CD4-positive, alpha-beta memory T cell (primary cell): ENCODE results near the gene ATP8A1. TPM values are rescaled to one million over a fixed set of nuclear protein-coding genes. Genes with fewer than 3 reads are reported as not detected.

Source experiments
- CTCF ChIA-PET: fragments of 350-600 bp; sonication (Branson Sonifier 250); formaldehyde crosslinking; loops from one replicate; lab custom pipeline; 2021; ENCODE audit warnings: inconsistent platforms; ENCODE audit not compliant: partially characterized antibody; lab: Charles Lee
- POLR2A ChIA-PET: fragments of 350-600 bp; sonication (Branson Sonifier 250); formaldehyde crosslinking; loops from one replicate; lab custom pipeline; 2021; ENCODE audit not compliant: partially characterized antibody; lab: Charles Lee
- DNase-seq, 5 donors: peaks; one replicate each; pipeline versions ENCODE4 v3.0.0 to v3.0.0-alpha.2; 2020 to 2022; ENCODE audit warnings: mixed read lengths in 1 of 5
- H3K27ac ChIP-seq: one replicate; pipeline ENCODE4 v1.7.0; 2013; ENCODE audit warnings: low read depth, low read length
- H3K27me3 ChIP-seq: 2 replicates; pipeline ENCODE4 v1.7.0; 2013; ENCODE audit warnings: mild to moderate bottlenecking, low read length, moderate library complexity; ENCODE audit not compliant: insufficient read depth
- H3K36me3 ChIP-seq: 2 replicates; pipeline ENCODE4 v1.7.0; 2013; ENCODE audit warnings: mild to moderate bottlenecking, low read length, moderate library complexity; ENCODE audit not compliant: insufficient read depth
- H3K4me1 ChIP-seq: 2 replicates; pipeline ENCODE4 v1.7.0; 2013; ENCODE audit warnings: mild to moderate bottlenecking, low read length, moderate library complexity; ENCODE audit not compliant: insufficient read depth
- H3K4me3 ChIP-seq, 2 donors: one replicate each; pipeline ENCODE4 v1.7.0; 2013; ENCODE audit warnings: low read length in 2 of 2, mild to moderate bottlenecking in 1 of 2
- H3K9me3 ChIP-seq, 2 donors: one replicate each; pipeline ENCODE4 v1.7.0; 2013; ENCODE audit warnings: low read length in 2 of 2, control low read depth in 1 of 2; ENCODE audit not compliant: control insufficient read depth in 1 of 2
- H3K27ac Mint-ChIP-seq, 7 donors: one replicate each; pipeline ENCODE4 v1.8.0; 2020 to 2021; ENCODE audit warnings: mixed read lengths in 7 of 7, mild to moderate bottlenecking in 6 of 7, inconsistent platforms in 3 of 7, moderate library complexity in 3 of 7
- H3K27me3 Mint-ChIP-seq, 2 donors: one replicate each; pipeline ENCODE4 v1.8.0; 2020 to 2021; ENCODE audit warnings: mixed read lengths in 2 of 2
- H3K36me3 Mint-ChIP-seq, 2 donors: one replicate each; pipeline ENCODE4 v1.8.0; 2020 to 2021; ENCODE audit warnings: mixed read lengths in 2 of 2, inconsistent platforms in 1 of 2, mild to moderate bottlenecking in 1 of 2
- H3K4me1 Mint-ChIP-seq, 4 donors: one replicate each; pipeline ENCODE4 v1.8.0; 2020 to 2021; ENCODE audit warnings: mixed read lengths in 4 of 4, mild to moderate bottlenecking in 1 of 4
- H3K4me3 Mint-ChIP-seq, 8 donors: one replicate each; pipeline ENCODE4 v1.8.0; 2020 to 2021; ENCODE audit warnings: mixed read lengths in 8 of 8, mild to moderate bottlenecking in 7 of 8, moderate library complexity in 6 of 8, inconsistent platforms in 3 of 8
- H3K9me3 Mint-ChIP-seq, 8 donors: one replicate each; pipeline ENCODE4 v1.8.0; 2020 to 2021; ENCODE audit warnings: mixed read lengths in 8 of 8, mild to moderate bottlenecking in 5 of 8, inconsistent platforms in 3 of 8, moderate library complexity in 1 of 8
- intact Hi-C: fragments of 100-400 bp; cut with micrococcal nuclease; formaldehyde crosslinking; loops from one replicate; pipeline ENCODE4 v1.15.1; 2023
- polyA plus RNA-seq, 2 donors: library from polyadenylated mRNA; unstranded; fragments of 300-500 nt; fragmentation: Illumina TruSeq; gene quantifications; one replicate each; pipeline ENCODE4 v1.2.3, GENCODE V29; 2021
- total RNA-seq, 2 experiments: library from RNA; stranded (reverse); gene quantifications; one replicate each; pipeline ENCODE4 v1.2.3, GENCODE V29; 2021

ATP8A1 gene
- total and polyA plus RNA-seq, 4 experiments from 2014 or later, result 4.3 to 33.5 (median 17.7) TPM

- intact Hi-C loops, result no loop called here
- no peak for DNase-seq
- peak overlapping the region in 1 of 8 donors; percentile 24 for H3K4me3 Mint-ChIP-seq
These were observed 7.0 kb downstream of the ATP8A1 start for GRCh38 chr4:42649870-42650269.

DNA sequence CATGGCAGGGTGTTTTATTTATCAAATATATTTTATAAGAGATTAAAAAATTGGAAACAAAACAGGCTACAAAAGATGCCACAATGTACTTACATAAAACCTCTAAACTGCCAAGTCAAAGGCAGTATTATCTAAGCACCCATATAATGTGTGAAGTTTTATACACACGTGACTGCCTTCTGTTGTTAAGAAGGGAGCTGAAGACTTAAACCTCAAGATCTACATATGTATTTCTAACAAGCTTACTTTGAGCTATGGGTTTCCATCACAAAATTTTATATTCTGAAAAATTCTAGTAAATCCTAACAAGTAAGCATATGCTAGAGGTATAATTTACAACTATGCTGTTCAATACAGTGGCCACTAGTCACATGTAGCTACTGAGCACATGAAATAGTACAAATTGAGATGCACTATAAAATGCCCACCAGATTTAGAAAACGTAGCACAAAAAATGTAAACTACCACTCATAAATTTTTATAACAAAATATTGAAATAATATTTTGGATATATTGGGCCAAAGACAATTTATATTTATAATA lies 9.8 kb downstream of the ATP8A1 start:
- Histone ChIP-seq H3K27me3 (no peaks in the 10 kb centered on the region), H3K9me3 (no peaks in the 10 kb centered on the region), H3K4me1 (peaks cover 20% of the 10 kb centered on the region), H3K36me3 (no peaks in the 10 kb centered on the region), H3K4me3 (no peak overlapping the region), H3K27ac (no peak overlapping the region)
- no peak overlapping the region for H3K27ac Mint-ChIP-seq
- intact Hi-C loops, result no loop called here
- ChIA-PET POLR2A (interaction anchor here (1.2 to 1.6 kb wide), 2 partner anchors 10 to 25 kb away, joined by 3 to 11 read pairs; partner anchors contain the start of gene ATP8A1), CTCF (interaction anchor here (0.6 to 1.3 kb wide), 2 partner anchors 10 to 27 kb away, joined by 3 to 5 read pairs; partner anchors contain the start of gene ATP8A1)
- H3K9me3 Mint-ChIP-seq, result peaks cover 0 to 7% (median 2%) of the 10 kb centered on the region in 8 donors
- no peaks in the 10 kb centered on the region for H3K27me3 Mint-ChIP-seq
- no peak for DNase-seq
- peaks cover 33 to 66% (median 46%) of the 10 kb centered on the region in 4 donors for H3K4me1 Mint-ChIP-seq
- no peak overlapping the region for H3K4me3 Mint-ChIP-seq
- H3K36me3 Mint-ChIP-seq, result peaks cover 2 to 11% of the 10 kb centered on the region in 2 donors

More at GRCh38 chr4:42649870-42650269, 7.0 kb downstream of the ATP8A1 start:
- Histone ChIP-seq H3K4me3 (no peak overlapping the region), H3K27me3 (no peaks in the 10 kb centered on the region), H3K27ac (no peak overlapping the region), H3K36me3 (no peaks in the 10 kb centered on the region), H3K4me1 (peaks cover 7% of the 10 kb centered on the region), H3K9me3 (no peaks in the 10 kb centered on the region)
- ChIA-PET POLR2A (no interaction called here), CTCF (interaction anchor here (0.7 to 1.3 kb wide), 5 partner anchors 14 to 39 kb away, joined by 3 to 5 read pairs (median 3); no protein-coding TSS in a partner anchor)
- Mint-ChIP-seq H3K27ac (no peak overlapping the region), H3K36me3 (peaks cover 8 to 27% of the 10 kb centered on the region in 2 donors), H3K27me3 (no peaks in the 10 kb centered on the region), H3K9me3 (peaks cover 0 to 18% (median 5%) of the 10 kb centered on the region in 8 donors), H3K4me1 (peaks cover 23 to 59% (median 44%) of the 10 kb centered on the region in 4 donors)

DNA sequence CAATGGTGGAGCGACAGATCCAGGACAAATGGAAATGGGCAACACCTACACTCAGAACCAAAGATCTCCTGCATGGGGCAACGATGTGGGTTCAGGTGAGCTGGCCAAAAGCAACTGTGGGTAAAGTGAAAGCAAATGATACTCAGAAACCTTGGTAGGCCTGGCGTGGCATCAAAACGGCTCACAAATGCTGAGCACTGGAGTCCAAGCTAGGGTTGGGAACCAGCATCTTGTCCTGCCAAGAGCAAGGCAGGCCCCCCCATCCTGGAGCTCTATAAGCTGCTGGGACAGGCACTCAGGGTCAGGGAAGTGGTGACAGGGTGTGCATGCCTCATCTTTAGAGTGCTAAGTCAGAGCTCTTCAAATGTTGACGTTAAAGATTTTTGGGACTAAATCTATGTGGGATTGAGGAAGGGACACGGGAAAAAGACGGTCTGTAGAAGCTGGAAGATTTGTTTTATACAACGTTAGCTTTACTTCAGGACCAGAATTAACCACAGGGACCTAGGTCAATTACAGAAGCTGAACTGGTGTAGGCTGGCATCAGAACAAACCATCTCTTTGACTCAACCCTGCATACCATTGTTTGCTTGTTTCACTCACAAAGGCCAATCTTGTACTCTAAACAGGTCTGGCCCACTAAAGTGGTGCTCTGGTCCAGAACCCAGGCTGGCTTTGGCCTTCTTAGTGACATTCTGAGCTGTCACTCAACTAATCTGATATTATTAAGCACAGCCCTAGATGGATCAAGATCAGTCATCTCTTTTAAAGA lies 10.7 kb downstream of the ATP8A1 start:
- H3K27ac ChIP-seq, result no peak overlapping the region

GRCh38 chr4:42644897-42645296 lies 12.0 kb downstream of the ATP8A1 start:
- CTCF ChIA-PET, result interaction anchor here (1.4 to 2.7 kb wide), 2 partner anchors 12 to 105 kb away, joined by 3 to 13 read pairs; partner anchors contain the start of gene ATP8A1
- Mint-ChIP-seq H3K9me3 (no peaks in the 10 kb centered on the region), H3K27me3 (no peaks in the 10 kb centered on the region), H3K4me1 (peaks cover 43 to 69% (median 55%) of the 10 kb centered on the region in 4 donors), H3K36me3 (peaks cover 1 to 3% of the 10 kb centered on the region in 2 donors), H3K4me3 (no peak overlapping the region), H3K27ac (no peak overlapping the region)
- H3K4me1 ChIP-seq, result peaks cover 40% of the 10 kb centered on the region
- H3K36me3 ChIP-seq, result no peaks in the 10 kb centered on the region
- no peaks in the 10 kb centered on the region for H3K27me3 ChIP-seq
- intact Hi-C loops, result no loop called here
- DNase-seq, result no peak
- H3K9me3 ChIP-seq, result no peaks in the 10 kb centered on the region
- POLR2A ChIA-PET, result interaction anchor here (3.3 kb wide), 1 partner anchor 12 kb away, joined by 28 read pairs; the partner anchor contains the start of gene ATP8A1
- no peak overlapping the region for H3K4me3 ChIP-seq
- H3K27ac ChIP-seq, result no peak overlapping the region

More for the DNA sequence above, 10.7 kb downstream of the ATP8A1 start:
- peaks cover 0 to 5% (median 0%) of the 10 kb centered on the region in 8 donors for H3K9me3 Mint-ChIP-seq
- no peaks in the 10 kb centered on the region for H3K9me3 ChIP-seq
- intact Hi-C loops, result no loop called here
- peaks cover 29% of the 10 kb centered on the region for H3K4me1 ChIP-seq
- POLR2A ChIA-PET, result interaction anchor here (3.3 kb wide), 1 partner anchor 11 kb away, joined by 28 read pairs; the partner anchor contains the start of gene ATP8A1
- no peak for DNase-seq
- H3K36me3 ChIP-seq, result no peaks in the 10 kb centered on the region
- H3K27me3 Mint-ChIP-seq, result no peaks in the 10 kb centered on the region
- H3K36me3 Mint-ChIP-seq, result peaks cover 2 to 9% of the 10 kb centered on the region in 2 donors
- no peaks in the 10 kb centered on the region for H3K27me3 ChIP-seq
- H3K27ac Mint-ChIP-seq, result peak overlapping the region in 1 of 7 donors; percentile 24
- peak overlapping the region in 1 of 8 donors; percentile 38 for H3K4me3 Mint-ChIP-seq
- H3K4me3 ChIP-seq, result no peak overlapping the region
- H3K4me1 Mint-ChIP-seq, result peaks cover 40 to 70% (median 51%) of the 10 kb centered on the region in 4 donors
- CTCF ChIA-PET, result interaction anchor here (1.1 to 2.7 kb wide), 5 partner anchors 9 to 103 kb away, joined by 3 to 13 read pairs (median 4); partner anchors contain the start of gene ATP8A1

DNA sequence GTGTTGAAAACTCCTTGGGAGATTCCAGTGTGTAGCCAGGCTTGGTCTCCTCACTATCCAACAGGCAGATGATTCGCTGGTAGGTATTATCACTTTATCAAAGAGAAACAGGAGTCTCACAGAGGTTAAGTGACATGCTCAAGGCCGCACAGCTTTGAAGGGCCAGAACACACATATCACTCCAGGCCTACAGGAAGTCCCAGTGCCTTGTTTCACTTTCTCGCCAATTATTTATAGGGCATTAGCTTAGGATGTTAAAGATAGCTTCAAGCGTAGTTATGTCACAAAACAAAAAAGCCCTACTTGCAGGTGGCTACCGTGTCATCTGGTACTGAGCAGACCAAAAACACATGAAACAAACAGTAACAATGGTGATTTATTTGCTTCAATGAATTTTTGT lies 13.2 kb downstream of the ATP8A1 start:
- Mint-ChIP-seq H3K27me3 (no peaks in the 10 kb centered on the region), H3K4me1 (peaks cover 47 to 74% (median 60%) of the 10 kb centered on the region in 4 donors), H3K4me3 (peak overlapping the region in 2 of 8 donors; percentile 1 to 56), H3K36me3 (peaks cover 0 to 3% of the 10 kb centered on the region in 2 donors), H3K27ac (no peak overlapping the region), H3K9me3 (no peaks in the 10 kb centered on the region)
- no peak for DNase-seq
- intact Hi-C loops, result no loop called here
- ChIA-PET CTCF (interaction anchor here (2.7 kb wide), 1 partner anchor 13 kb away, joined by 13 read pairs; the partner anchor contains the start of gene ATP8A1), POLR2A (interaction anchor here (3.3 kb wide), 1 partner anchor 13 kb away, joined by 28 read pairs; the partner anchor contains the start of gene ATP8A1)
- H3K9me3 ChIP-seq, result no peaks in the 10 kb centered on the region
- H3K4me1 ChIP-seq, result peaks cover 52% of the 10 kb centered on the region
- H3K36me3 ChIP-seq, result no peaks in the 10 kb centered on the region
- H3K4me3 ChIP-seq, result no peak overlapping the region
- H3K27me3 ChIP-seq, result no peaks in the 10 kb centered on the region
- H3K27ac ChIP-seq, result no peak overlapping the region

DNA sequence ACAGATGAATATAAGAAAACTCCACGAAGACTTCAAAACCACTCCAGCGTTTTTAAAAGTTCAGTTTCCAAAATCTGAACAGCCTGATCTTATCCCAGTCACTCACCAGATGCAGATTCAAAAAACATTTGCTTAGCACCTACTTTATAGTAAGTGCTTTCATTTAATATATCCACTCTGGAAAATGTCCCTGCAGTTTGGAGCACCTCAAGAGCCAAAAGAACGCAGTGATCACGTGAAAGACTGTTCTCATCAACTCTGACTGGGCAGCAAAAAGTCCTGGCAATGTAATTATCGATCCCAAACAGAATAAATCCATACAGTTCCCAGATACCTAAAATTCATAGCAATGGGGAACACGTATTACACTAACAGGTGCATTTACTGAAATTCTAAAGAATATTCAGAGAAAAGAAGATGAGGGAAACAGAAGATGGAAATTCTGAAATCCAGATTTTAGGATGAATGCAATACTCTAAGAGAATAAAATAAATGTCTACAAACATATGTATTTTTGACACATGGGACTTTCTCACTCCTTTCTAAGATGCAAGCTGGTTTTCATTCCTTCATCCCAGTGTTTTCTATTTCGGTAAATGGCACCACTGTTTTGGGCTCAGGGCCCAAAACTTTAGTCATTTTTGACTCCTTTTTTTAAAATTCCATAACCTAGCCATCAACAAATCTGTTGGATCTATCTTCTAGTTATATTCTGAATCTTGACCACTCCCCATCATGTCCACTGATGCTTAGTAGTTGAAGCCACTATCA lies 13.9 kb downstream of the ATP8A1 start:
- Mint-ChIP-seq H3K4me3 (peak overlapping the region in 2 of 8 donors; percentile 14 to 56), H3K27ac (no peak overlapping the region), H3K27me3 (no peaks in the 10 kb centered on the region), H3K9me3 (no peaks in the 10 kb centered on the region), H3K36me3 (peaks cover 0 to 3% of the 10 kb centered on the region in 2 donors), H3K4me1 (peaks cover 50 to 80% (median 63%) of the 10 kb centered on the region in 4 donors)
- H3K27me3 ChIP-seq, result no peaks in the 10 kb centered on the region
- peaks cover 52% of the 10 kb centered on the region for H3K4me1 ChIP-seq
- no peaks in the 10 kb centered on the region for H3K9me3 ChIP-seq
- H3K4me3 ChIP-seq, result no peak overlapping the region
- DNase-seq, result no peak
- no peak overlapping the region for H3K27ac ChIP-seq
- no peaks in the 10 kb centered on the region for H3K36me3 ChIP-seq
- POLR2A ChIA-PET, result interaction anchor here (3.2 to 3.3 kb wide), 2 partner anchors 13 to 14 kb away, joined by 22 to 28 read pairs; partner anchors contain the start of gene ATP8A1
- intact Hi-C loops, result no loop called here
- CTCF ChIA-PET, result interaction anchor here (1.6 kb wide), 1 partner anchor 13 kb away, joined by 7 read pairs; the partner anchor contains the start of gene ATP8A1
